GM23248 (cell line): ENCODE measurements around the gene SPNS1. TPM values are rescaled to one million over a fixed set of nuclear protein-coding genes. Genes with fewer than 3 reads are reported as not detected.
"Not testable (repeated sequence)": the region's sequence is repeated elsewhere in the genome, so short reads cannot be mapped to it uniquely, and the experiment has no call there.

Experiments
- DNase-seq: peaks from one replicate; pipeline ENCODE4 v3.0.0-alpha.2; 2015
- H2AFZ ChIP-seq: fragments of 200-600 bp; sonication (generic); 2 replicates; pipeline ENCODE4 v1.6.1; 2016; ENCODE audit warnings: antibody characterized with exemption
- H3F3A ChIP-seq: fragments of 200-600 bp; sonication (generic); 2 replicates; pipeline ENCODE4 v1.6.1; 2016; ENCODE audit warnings: mild to moderate bottlenecking, antibody characterized with exemption, mixed run types; ENCODE audit not compliant: insufficient read depth
- H3K27ac ChIP-seq: fragments of 200-600 bp; sonication (generic); 2 replicates; pipeline ENCODE4 v1.5.1; 2016; ENCODE audit warnings: mild to moderate bottlenecking
- H3K27me3 ChIP-seq: fragments of 200-600 bp; sonication (generic); replicated peaks from 2 replicates; pipeline ENCODE4 v1.6.1; 2016; ENCODE audit warnings: mild to moderate bottlenecking; ENCODE audit not compliant: insufficient read depth
- H3K36me3 ChIP-seq: fragments of 200-600 bp; sonication (generic); 2 replicates; pipeline ENCODE4 v1.6.1; 2016; ENCODE audit warnings: low read depth, mild to moderate bottlenecking
- H3K4me1 ChIP-seq: fragments of 200-600 bp; sonication (generic); 2 replicates; pipeline ENCODE4 v1.6.1; 2016; ENCODE audit warnings: mild to moderate bottlenecking; ENCODE audit not compliant: insufficient read depth
- H3K4me2 ChIP-seq: fragments of 200-600 bp; sonication (generic); one replicate; pipeline ENCODE4 v1.6.1; 2016; ENCODE audit warnings: mild to moderate bottlenecking; ENCODE audit not compliant: unreplicated experiment
- H3K4me3 ChIP-seq: fragments of 200-600 bp; sonication (generic); 2 replicates; pipeline ENCODE4 v1.5.1; 2016; ENCODE audit warnings: mild to moderate bottlenecking
- H3K79me2 ChIP-seq: fragments of 200-600 bp; sonication (generic); 2 replicates; pipeline ENCODE4 v1.6.1; 2016; ENCODE audit warnings: mild to moderate bottlenecking; ENCODE audit not compliant: insufficient read depth
- H3K9ac ChIP-seq: fragments of 200-600 bp; sonication (generic); 2 replicates; pipeline ENCODE4 v1.6.1; 2016; ENCODE audit warnings: mild to moderate bottlenecking
- H3K9me2 ChIP-seq: fragments of 200-600 bp; sonication (generic); 2 replicates; pipeline ENCODE4 v1.6.1; 2016; ENCODE audit warnings: mixed run types, mild to moderate bottlenecking, moderate library complexity; ENCODE audit not compliant: insufficient read depth
- H3K9me3 ChIP-seq: fragments of 200-600 bp; sonication (generic); one replicate; pipeline ENCODE4 v1.6.1; 2017; ENCODE audit warnings: low read depth
- H4K20me1 ChIP-seq: fragments of 200-600 bp; sonication (generic); 2 replicates; pipeline ENCODE4 v1.6.0; 2016; ENCODE audit not compliant: insufficient read depth
- EZH2 ChIP-seq: fragments of 200-600 bp; sonication (generic); IDR thresholded peaks from 2 replicates; pipeline ENCODE4 v1.6.1; 2018; ENCODE audit warnings: antibody characterized with exemption, mild to moderate bottlenecking; ENCODE audit not compliant: insufficient read depth, poor library complexity, severe bottlenecking
- EZH2phosphoT487 ChIP-seq: fragments of 200-600 bp; sonication (generic); IDR thresholded peaks from 2 replicates; pipeline ENCODE4 v1.6.1; 2018; ENCODE audit warnings: antibody characterized with exemption, moderate library complexity, mild to moderate bottlenecking, low read depth; ENCODE audit not compliant: insufficient read depth
- WGBS, 2 experiments: methylation state at CpG; one replicate each; pipeline ENCODE4 v1.1.6; 2015 to 2017; ENCODE audit warnings: low lambda C conversion rate in 2 of 2, low coverage in 1 of 2; ENCODE audit errors: missing lambda C conversion rate in 2 of 2; 5-methylcytosine and 5-hydroxymethylcytosine counted together
- in situ Hi-C: fragments of 300-500 bp; cut with MboI; formaldehyde crosslinking; loops from 2 replicates; pipeline ENCODE4 v1.15.0; 2020
- polyA plus RNA-seq: library from polyadenylated mRNA; unstranded; fragments of >200 nt; fragmentation: Nextera tagmentation; extraction: Ambion mirVana; gene quantifications from 2 replicates; pipeline ENCODE4 v1.2.1, GENCODE V29; 2016
- total RNA-seq: library from RNA; depleted of rRNA; stranded (reverse); fragments of >200 nt; shearing (Covaris generic); gene quantifications from 2 replicates; pipeline ENCODE4 v1.2.3, GENCODE V29; 2014

SPNS1 gene
- total and polyA plus RNA-seq, 2 experiments from 2014 or later, result 41.3 to 48.4 TPM

GRCh38 chr16:28974007-28974436 is 556 bp upstream of the SPNS1 start:
- in situ Hi-C loops, result no loop called here
- no peak for TF ChIP-seq EZH2phosphoT487
- TF ChIP-seq EZH2, result no peak
- H2AFZ ChIP-seq, result peak overlapping the region; percentile 97

DNA sequence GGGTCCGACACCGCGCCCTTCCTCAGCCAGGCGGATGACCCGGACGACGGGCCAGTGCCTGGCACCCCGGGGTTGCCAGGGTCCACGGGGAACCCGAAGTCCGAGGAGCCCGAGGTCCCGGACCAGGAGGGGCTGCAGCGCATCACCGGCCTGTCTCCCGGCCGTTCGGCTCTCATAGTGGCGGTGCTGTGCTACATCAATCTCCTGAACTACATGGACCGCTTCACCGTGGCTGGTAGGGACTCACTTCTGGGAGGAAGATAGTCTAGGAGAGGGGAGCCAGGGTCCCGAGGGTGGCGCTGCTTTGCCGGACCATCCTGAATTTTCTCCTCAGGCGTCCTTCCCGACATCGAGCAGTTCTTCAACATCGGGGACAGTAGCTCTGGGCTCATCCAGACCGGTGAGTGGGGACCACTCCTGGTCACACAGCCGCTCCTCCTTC is 601 bp downstream of the SPNS1 start:
- WGBS, 2 experiments, result 8 to 10% methylated on average over 20 to 30 of the region's 30 CpGs
- H3K27me3 ChIP-seq, result no peaks in the 10 kb centered on the region
- peaks cover 3% of the 10 kb centered on the region; the same call in 1 of the 2 replicates for H3F3A ChIP-seq
- H3K4me3 ChIP-seq, result peak overlapping the region; percentile 96
- peak overlapping the region; percentile 97 for H2AFZ ChIP-seq
- no peaks in the 10 kb centered on the region for H4K20me1 ChIP-seq
- TF ChIP-seq EZH2phosphoT487 (no peak), EZH2 (no peak)
- H3K4me2 ChIP-seq, result peak overlapping the region; percentile 87
- no peaks in the 10 kb centered on the region for H3K9me3 ChIP-seq
- no peaks in the 10 kb centered on the region for H3K9me2 ChIP-seq
- H3K4me1 ChIP-seq, result 0 out of 2 replicates have a peak, but pooled peaks cover 8% of the 10 kb centered on the region
- DNase-seq, result peak; percentile 47
- peaks cover 33% of the 10 kb centered on the region for H3K79me2 ChIP-seq
- H3K36me3 ChIP-seq, result no peaks in the 10 kb centered on the region
- peak overlapping the region; percentile 98 for H3K27ac ChIP-seq
- in situ Hi-C loops, result no loop called here
- peak overlapping the region; percentile 99 for H3K9ac ChIP-seq

More at GRCh38 chr16:28974007-28974436, 556 bp upstream of the SPNS1 start:
- Histone ChIP-seq H3K27me3 (no peaks in the 10 kb centered on the region), H3K9me3 (no peaks in the 10 kb centered on the region), H3K9ac (peak overlapping the region; percentile 99), H3K4me1 (0 out of 2 replicates have a peak, but pooled peaks cover 8% of the 10 kb centered on the region), H3K4me2 (peak overlapping the region; percentile 97), H3K36me3 (no peaks in the 10 kb centered on the region), H4K20me1 (no peaks in the 10 kb centered on the region), H3K9me2 (no peaks in the 10 kb centered on the region), H3K79me2 (peaks cover 33% of the 10 kb centered on the region), H3F3A (peaks cover 3% of the 10 kb centered on the region; the same call in 1 of the 2 replicates), H3K4me3 (peak overlapping the region; percentile 96), H3K27ac (peak overlapping the region; percentile 98)
- WGBS, 2 experiments, result 0 to 1% methylated on average over 16 to 17 of the region's 17 CpGs
- DNase-seq, result peak; percentile 88

DNA sequence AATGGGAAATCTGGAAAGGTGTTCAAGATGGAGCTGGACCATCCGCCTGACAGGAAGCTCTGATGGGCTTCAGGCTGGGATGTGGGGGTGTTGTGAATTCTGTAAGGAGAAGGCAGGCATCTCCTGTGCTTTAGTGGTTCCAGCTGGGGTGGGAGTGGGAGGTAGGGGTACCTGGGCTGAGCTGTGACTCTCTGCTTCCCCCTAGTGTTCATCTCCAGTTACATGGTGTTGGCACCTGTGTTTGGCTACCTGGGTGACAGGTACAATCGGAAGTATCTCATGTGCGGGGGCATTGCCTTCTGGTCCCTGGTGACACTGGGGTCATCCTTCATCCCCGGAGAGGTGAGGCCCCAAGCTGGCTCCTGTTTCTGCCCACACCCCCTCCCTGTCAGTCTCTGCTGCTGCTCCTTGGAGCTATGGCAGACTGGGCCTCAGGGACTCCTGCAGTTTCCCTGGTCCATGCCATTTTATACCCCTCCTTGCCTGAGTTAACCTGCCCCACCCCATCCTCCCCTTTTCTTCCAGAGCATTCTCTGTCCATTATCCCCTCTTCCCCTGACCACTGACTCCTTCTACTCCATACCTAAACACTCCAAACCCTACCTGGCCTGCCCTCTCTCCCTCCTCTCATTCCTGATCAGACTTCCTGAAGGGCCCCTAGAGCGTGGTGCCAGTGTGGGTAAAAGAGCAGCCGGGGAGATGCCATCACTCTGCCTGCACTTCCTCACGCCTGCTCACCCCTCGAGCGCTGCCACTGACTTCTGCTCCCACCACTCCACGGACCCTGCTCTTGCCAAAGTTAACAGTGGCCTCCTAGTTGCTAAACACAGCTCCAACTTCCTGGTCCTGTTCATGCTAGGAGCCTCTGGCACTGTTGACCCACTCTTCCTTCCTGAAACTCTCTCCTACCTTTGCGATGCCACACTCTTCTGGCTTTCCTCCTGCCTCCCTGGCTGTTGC is 3.4 kb downstream of the SPNS1 start:
- Histone ChIP-seq H2AFZ (no peak overlapping the region), H3K27me3 (no peaks in the 10 kb centered on the region), H3K4me2 (no peak overlapping the region), H4K20me1 (no peaks in the 10 kb centered on the region), H3K27ac (no peak overlapping the region), H3K9me2 (no peaks in the 10 kb centered on the region), H3K79me2 (peaks cover 33% of the 10 kb centered on the region), H3F3A (peaks cover 3% of the 10 kb centered on the region; the same call in 1 of the 2 replicates), H3K36me3 (no peaks in the 10 kb centered on the region; the same call in 1 of the 2 replicates), H3K9ac (no peak overlapping the region), H3K4me1 (0 out of 2 replicates have a peak, but pooled peaks cover 8% of the 10 kb centered on the region), H3K9me3 (no peaks in the 10 kb centered on the region), H3K4me3 (no peak overlapping the region)
- in situ Hi-C loops, result no loop called here
- DNase-seq, result no peak
- WGBS, 2 experiments, result 88 to 92% methylated on average over 9 to 11 of the region's 11 CpGs
- TF ChIP-seq EZH2 (no peak), EZH2phosphoT487 (no peak)

- 88 to 91% methylated on average over 7 of the region's 7 CpGs for WGBS, 2 experiments
Measured at GRCh38 chr16:28980330-28980729, 5.8 kb downstream of the SPNS1 start.

More at GRCh38 chr16:28980330-28980729, 5.8 kb downstream of the SPNS1 start:
- H3K4me3 ChIP-seq, in situ Hi-C loops, H2AFZ ChIP-seq, H3K27ac ChIP-seq, DNase-seq, H4K20me1 ChIP-seq, H3K9me2 ChIP-seq, H3K4me1 ChIP-seq, H3F3A ChIP-seq, H3K4me2 ChIP-seq, H3K27me3 ChIP-seq, H3K36me3 ChIP-seq, H3K9ac ChIP-seq, H3K9me3 ChIP-seq: not testable (repeated sequence)
- H3K79me2 ChIP-seq, result peaks cover 27% of the 10 kb centered on the region
